ENCODE measurements around the gene CPT1C.

CPT1C gene

DNA sequence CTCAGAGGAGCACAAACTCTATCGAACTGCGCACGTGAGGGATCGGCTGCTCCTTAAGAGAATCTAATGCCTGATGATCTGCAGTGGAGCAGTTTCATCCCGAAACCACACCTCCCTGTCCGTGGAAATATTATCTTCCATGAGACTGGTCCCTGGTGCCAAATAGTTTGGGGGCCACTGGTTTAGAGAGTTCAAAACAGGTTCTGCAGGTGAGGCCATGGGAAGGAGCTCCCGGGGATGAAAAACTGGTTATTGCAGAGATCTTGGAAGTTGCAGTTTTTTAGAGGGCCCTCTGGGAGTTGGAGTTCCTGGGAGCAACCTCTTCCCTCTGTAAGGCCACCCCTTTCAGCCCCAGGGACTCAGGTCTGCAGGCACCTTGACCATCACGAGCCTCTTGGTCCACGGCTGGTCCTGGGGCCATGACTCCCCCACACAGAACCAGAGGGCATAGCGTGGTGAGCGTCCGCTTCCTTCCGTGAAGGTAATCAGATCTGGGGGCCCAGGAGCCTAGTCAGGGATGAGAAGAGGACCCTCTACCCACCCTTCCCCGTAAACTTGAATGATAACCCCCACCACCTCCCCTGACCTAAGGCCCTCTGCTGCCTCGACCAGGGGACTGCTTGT lies 30.5 kb upstream of the CPT1C start:
- DNase-seq (ENCODE audit: low read depth in 2 of 2): no peak

- no peak for DNase-seq (ENCODE audit: low read depth in 2 of 2)
These were observed 28.9 kb upstream of the CPT1C start for GRCh38 chr19:49662011-49662410.

DNA sequence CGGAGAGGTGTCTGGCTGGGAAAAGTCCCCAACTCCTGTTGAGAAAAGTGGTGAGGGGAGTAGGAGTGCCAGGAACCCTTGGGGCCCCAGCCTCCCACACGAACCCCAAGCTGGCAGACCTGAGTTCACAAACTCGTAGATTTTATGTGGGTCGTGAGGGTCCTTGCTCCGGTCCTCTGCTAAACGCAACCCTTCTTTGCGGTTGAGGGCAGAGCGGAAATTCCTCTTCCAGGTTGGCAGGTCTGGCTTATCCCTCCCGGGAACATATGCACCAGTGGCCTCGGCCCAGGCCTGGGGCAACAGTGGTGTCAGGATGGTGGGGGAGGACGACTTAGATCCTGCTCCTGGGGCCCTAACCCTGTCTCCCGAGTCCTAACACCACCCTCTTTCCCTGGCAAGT lies 27.7 kb upstream of the CPT1C start:
- DNase-seq (ENCODE audit: low read depth in 2 of 2): no peak

- DNase-seq (ENCODE audit: low read depth in 2 of 2): peak; percentile 92 to 95
These were observed 26.5 kb upstream of the CPT1C start for GRCh38 chr19:49664171-49665035.

- no peak for DNase-seq (ENCODE audit: low read depth in 2 of 2)
These were observed 25.9 kb upstream of the CPT1C start for GRCh38 chr19:49665036-49665350.

- DNase-seq (ENCODE audit: low read depth in 2 of 2): peak; percentile 99 to 100
These were observed 25.4 kb upstream of the CPT1C start, which contains the start of the genes BCL2L12 and IRF3 for GRCh38 chr19:49665351-49666119. Gene BCL2L12, plus strand, starts transcription at chr19:49665933. Its CDS starts 760 bp downstream, at chr19:49666693. Gene IRF3, minus strand, starts transcription at chr19:49665857. Its CDS starts 1,019 bp downstream, at chr19:49664838.

DNA sequence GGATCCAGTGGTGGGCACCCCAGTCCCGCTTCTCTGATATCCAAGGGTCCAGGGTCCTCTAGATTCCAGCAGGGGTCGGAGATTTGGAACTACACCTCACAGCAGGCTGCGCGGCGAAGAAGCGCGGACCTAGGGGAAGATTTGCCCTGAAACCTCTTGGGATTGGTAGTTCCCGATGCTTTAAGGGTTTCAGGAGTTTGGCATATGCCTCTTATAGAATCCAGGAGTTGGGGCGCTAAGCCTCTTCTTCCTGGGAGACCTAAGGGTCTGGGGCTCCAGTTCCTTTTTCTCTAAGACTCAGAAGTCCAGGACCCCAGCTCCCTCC lies 24.8 kb upstream of the CPT1C start:
- no peak for DNase-seq (ENCODE audit: low read depth in 2 of 2)

GRCh38 chr19:49667473-49667872 lies 23.4 kb upstream of the CPT1C start:
- no peak for DNase-seq (ENCODE audit: low read depth in 2 of 2)

DNA sequence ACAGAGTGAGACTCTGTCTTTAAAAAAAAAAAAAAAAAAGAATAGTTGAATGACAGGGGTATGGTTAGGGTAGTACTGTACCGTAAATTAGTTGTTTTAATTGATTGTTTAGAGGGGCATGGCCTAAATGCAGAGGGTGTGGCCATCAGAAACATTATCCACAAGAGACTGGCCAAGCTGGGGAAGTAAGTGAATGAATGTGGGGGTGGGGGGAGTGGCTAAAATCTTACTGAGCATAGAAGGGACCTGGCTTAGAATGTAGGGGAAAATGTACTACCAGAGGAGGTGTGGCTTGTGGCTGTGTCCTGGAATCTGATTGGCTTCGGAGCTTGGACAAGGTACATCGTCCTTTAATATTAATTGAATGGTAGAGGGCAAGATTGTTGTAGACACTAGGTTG lies 21.4 kb upstream of the CPT1C start:
- DNase-seq (ENCODE audit: low read depth in 2 of 2): no peak

- peak; percentile 72 for DNase-seq (ENCODE audit: low read depth in 2 of 2)
These were observed 18.6 kb upstream of the CPT1C start for GRCh38 chr19:49672131-49672919.

DNA sequence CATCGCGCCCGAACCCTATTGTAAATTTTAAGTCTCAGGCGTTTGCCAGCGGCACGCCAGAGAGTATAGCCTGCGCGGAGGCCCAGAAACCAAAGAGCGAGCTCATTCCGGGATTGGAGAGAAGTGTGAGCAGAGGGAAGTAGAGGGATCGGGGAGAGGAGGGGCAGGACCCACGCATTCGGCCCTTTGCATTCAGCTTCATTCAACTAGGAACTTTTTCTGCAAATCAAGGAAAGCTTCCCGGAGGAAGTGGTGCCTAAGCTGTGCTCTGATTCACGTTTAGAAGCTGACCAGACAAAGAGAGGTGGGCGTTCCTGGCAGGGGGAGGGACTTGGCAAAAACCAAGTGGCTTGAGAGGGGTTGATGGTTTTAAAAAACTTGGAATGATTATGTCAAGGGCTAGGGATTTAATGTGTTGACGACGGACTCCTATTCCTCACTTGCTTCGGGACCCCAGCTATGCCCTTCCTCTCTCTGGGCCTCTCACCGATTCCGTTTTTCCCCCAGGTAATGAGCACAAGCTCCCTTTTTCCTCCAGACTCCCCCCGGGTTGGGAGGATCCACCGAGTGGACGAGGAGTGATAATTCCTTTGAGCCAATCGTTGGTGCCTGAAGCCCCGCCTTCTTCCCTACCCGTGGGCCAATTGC lies 14.7 kb upstream of the CPT1C start:
- DNase-seq (ENCODE audit: low read depth in 2 of 2): peak in 1 of 2 donors; percentile 46

DNA sequence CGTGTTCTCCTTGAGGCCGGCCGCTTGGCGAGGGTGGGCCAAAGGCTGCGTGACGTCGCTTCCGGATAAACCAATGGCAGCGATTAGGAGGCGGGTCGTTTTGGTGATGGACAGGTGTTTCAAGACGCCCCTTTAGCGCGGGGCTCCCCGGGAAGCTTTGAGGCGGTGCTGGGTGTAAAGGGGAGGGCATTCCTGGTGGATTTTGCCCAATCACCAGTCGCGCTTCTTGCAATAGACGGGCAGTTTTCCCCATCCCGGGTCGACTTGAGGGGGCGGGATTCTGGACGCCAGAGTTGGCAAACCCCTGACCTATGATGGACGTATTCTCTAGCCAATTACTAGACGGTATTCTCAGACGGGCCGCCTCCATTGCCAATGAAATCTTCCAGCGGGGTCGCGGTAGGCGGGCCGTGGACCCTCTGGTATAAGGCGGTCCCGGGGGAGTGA lies 14.1 kb upstream of the CPT1C start:
- peak; percentile 93 to 96 for DNase-seq (ENCODE audit: low read depth in 2 of 2)

DNA sequence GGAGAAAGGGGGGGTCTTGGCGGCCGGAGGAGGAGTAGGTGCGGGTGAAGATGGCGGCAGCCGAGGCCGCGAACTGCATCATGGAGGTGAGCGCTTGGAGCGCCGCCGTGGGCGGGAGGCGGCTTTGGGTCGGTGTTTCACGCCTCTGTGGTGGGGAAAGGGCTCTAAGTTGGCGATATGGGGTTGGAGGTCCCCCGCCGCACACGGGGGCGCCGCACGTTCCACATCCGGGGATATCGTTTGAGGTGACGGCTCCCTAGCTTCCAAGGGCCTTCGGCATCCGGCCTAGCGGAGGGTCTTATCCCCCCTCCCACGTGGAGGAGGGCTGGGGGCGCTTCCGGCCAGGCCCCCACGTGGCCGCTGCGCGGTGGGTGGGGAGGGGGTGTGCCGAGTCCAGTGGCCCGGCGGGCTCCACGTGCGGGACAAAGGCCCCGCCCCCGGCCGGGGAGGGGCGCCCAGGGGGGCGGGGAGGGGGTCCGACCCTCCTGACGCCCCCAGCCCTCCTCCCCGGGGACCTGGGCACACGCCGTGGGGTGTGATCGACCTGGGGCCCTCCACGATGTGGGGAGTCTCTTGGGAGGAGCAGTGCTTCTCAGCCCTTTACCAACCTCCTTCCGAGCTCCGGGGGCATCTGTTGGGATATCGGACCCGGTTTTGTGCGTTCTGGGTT lies 13.6 kb upstream of the CPT1C start, which contains the start of gene PRMT1:
PRMT1 (plus strand) TSS at position 41 of the 670 bp plus-strand sequence; CDS start at position 51, 10 bp downstream.
- peak in 1 of 2 donors; percentile 51 for DNase-seq (ENCODE audit: low read depth in 2 of 2)

DNA sequence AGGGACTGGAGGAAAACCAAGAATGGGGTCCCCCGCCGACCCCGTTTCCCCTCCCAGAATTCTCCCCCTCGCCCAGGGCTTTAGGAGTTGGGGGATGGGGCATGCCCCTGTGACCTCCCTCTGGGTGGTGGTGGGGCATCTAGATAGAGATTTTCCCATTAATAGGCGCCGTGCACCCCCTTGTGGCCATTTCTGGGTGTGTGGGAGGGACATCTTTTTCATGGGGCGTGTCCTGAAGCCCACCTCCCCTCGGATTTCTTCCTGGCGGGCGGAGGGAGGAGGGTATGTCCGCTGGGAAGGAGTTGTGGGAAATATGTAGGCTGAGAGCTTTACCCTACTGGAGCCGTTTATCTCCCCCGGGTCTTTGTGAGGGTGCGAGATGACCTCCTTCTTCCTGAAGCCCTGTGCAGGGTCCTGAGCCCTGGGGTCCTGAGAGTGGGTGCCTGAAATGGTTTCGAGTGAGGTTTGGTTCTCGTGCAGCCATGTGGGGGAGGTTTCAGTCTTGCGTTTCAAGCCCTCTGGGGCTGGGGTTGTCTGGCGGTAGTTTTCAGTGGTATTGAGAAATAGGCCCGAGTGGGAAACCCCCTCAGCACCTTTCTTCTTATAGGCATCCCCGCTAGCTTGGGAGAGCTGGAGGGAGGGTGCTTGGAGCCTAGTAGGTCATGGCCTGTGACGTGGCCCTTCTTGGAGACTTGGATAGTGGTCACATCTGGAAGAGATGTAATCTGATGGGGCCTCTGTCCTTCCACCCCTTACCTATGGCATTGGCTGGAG lies 12.8 kb upstream of the CPT1C start:
- peak; percentile 69 to 73 for DNase-seq (ENCODE audit: low read depth in 2 of 2)

DNA sequence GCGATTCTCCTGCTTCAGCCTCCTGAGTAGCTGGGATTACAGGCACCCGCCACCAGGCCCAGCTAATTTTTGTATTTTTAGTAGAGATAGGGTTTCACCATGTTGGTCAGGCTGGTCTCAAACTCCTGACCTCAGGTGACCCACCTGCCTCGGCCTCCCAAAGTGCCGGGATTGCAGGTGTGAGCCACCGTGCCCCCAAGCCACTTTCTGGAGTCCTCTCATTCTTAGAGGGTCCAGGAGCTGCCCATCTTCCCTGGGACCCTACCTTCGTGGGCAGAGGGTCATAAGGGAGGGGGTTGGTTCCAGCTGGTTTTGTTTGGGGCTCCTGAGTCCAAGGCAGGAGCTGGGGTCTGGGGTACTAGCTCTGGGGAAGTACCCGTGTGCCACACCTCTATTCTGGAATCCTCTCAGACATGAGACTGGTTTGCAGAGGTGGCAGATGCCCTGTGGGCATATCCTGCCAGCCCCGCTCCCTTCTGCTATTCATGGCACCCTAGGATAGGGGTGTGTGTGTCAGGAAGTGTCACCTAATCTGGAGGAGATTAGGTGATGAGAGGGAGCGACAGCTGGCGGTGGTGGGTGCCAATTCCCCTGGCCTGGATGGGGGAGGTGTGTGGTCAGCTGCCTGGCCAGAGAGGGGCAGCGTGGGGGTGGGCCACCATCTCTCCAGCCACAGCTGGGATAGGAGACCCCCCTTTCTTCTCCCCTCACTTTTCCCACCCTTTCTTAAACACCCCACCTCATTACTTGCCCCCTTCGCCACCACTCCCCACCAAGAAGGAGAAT lies 11.7 kb upstream of the CPT1C start:
- DNase-seq (ENCODE audit: low read depth in 2 of 2): no peak

DNA sequence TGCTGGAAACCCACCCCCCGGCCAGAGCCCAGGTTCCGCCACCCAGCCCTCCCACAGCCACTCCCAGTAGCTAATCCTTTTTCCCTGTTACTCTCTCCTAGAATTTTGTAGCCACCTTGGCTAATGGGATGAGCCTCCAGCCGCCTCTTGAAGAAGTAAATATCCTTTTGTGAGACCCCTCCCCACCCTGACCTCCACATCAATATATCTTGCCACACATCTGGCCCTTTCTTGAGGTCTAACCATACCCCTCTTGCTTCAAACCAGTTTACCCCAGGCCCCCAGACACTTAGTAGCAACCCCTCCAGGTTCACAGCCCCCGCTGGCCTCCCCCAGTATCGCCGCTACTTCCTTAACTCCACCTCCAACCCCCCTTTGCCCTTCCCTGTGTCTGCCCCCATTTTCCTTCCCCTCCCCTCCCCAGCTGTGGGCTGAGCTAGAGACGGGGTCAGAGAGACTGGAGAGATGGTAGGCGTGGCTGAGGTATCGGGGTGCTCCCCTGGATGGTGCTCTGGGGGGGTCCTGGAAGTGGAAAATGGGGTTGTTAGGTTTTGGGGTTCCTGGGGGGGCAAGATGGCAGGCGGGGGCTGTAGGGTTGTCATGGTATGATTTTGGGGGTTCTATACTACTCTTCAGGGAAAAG lies 11.0 kb upstream of the CPT1C start:
- no peak for DNase-seq (ENCODE audit: low read depth in 2 of 2)

- DNase-seq (ENCODE audit: low read depth in 2 of 2): peak; percentile 95 to 97
These were observed 10.2 kb upstream of the CPT1C start for GRCh38 chr19:49680421-49681351.
